Measurements from ENCODE around the gene SLC17A5.
"Not testable (repeated sequence)": the region's sequence is repeated elsewhere in the genome, so short reads cannot be mapped to it uniquely, and the experiment has no call there.

SLC17A5 gene

DNA sequence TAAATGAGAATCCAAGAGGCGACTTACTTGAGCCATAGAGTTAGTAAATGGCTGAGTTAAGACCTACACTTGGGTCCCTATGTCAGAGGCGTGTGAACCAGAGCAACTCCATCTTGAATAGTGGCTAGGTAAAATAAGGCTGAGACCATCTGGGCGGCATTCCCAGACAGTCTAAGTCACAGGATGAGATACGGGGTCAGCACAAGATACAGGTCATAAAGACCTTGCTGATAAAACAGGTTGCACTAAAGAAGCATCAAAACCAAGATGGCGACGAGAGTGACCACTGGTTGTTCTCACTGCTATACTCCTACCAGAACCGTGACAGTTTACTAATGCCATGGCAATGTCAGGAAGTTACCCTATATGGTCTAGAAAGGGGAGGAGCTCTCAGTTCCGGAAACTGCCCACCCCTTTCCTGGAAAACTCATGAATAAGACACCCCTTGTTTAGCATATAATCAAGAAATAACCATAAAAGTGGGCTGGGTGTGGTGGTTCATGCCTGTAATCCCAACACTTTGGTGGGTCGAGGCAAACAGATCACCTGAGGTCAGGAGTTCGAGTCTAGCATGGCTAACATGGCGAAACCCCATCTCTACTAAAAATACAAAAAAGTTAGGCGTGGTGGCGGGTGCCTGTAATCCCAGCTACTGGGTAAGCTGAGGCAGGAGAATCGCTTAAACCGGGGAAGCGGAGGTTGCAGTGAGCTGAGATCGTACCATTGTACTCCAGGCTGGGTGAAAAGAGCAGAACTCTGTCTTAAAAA, 89.0 kb downstream of the SLC17A5 start:
- no peak for DNase-seq

GRCh38 chr6:73562558-73562957, 91.2 kb downstream of the SLC17A5 start:
- DNase-seq, result no peak

DNA sequence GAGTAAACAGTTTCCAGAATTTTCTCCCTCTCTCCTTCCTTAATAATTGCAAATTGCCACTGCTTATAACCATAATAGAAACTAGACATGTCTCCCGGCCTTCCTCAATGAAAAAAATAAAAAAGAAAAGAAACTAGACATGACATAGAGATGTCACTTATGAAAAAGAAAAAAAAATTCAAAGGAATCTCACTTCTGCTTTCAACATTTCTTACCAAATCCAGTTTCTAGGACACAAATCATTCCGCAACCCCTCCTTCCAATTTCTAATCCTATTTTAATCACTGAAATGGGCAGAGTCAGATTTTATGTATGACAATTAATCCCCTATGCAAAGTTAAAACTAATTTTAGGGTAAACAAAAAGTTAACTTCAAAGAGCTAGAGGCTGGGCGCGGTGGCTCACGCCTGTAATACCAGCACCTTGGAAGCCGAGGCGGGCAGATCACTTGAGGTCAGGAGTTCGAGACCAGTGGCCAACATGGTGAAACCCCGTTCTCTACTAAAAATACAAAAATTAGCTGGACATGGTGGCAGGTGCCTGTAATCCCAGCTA, 92.9 kb downstream of the SLC17A5 start:
- DNase-seq, result peak; percentile 80

- DNase-seq, result no peak
Measured at GRCh38 chr6:73560182-73560732, 93.5 kb downstream of the SLC17A5 start.

DNA sequence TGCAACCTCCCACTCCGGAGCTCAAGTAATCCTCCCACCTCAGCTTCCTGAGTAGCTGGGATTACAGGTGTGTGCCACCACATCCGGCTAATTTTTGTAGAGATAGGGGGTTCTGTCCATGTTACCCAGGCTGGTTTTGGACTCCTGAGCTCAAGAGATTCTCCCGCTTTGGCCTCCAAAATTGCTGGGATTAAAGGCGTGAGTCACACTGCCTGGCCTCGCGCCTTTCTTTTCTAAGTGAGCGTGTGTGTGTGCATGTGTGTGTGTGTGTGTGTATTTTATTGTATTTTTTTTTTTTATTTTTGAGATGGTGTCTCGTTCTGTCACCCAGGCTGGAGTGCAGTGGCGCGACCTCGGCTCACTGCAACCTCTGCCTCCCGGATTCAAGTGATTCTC, 94.4 kb downstream of the SLC17A5 start:
- DNase-seq, result not testable (repeated sequence)

GRCh38 chr6:73558624-73559398, 95.0 kb downstream of the SLC17A5 start:
- no peak for DNase-seq

DNA sequence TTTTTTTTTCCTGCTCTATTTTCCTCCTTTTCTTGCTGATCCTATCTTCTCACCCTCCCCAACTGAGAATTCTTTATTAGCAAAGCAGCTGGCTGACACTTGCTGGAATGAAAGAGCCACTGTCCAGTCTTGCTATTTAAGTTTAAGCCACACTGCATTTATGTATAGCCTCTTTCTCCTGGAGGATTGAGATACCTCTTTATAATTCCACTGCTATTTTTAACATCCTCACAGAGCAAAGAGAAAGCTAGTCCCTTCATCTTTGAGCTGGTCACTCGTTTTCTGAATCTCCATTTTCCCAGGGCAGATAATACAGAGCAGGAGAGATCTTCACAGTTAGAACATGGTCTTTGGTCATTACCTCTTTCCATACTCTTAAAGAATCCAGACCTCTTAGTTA, 97.0 kb downstream of the SLC17A5 start:
- no peak for DNase-seq

- DNase-seq, result not testable (repeated sequence)
Measured at GRCh38 chr6:73555380-73555949, 98.3 kb downstream of the SLC17A5 start.

GRCh38 chr6:73551115-73551514, 102.7 kb downstream of the SLC17A5 start:
- not testable (repeated sequence) for DNase-seq

DNA sequence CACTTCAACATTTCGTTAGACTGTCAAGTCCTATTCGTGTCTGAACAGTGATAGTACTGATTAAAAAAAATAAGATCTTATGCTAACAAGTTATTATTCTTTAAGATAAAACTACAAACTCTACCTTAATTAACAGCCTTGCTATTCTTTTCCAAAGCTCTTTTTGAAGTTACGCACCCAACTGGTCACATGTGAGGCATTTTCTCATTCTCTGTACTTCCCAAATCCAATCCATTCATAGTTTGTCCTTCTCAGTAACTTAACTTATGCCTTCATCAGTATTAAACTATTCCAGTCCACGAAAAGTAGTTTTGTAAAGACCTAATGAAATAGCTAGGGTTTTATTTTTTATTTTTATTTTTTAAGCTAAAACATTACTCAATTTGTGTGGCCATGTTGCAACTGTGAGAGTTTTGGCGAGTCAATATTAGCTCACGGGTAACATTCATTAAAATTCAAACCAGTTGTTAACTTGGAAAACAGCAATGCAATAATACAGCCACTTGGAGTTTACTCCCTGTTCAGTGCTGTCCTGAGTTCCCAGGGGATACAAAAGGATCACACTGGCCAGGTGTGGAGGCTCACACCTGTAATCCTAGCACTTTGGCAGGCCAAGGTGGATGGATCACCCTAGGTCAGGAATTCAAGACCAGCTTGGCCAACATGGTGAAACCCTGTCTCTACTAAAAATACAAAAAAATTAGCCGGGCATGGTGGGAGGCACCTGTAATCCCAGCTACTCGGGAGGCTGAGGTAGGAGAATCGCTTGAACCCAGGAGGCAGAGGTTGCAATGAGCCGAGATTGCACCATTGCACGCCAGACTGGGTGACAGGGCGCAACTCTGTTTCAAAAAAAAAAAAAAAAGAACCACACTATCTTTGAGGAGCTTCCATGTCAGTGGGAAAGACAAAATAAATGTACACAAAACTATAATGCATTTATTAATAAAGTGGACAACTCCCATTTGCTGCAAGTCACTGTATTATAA, 105.0 kb downstream of the SLC17A5 start:
- no peak for DNase-seq

GRCh38 chr6:73547036-73547435, 106.8 kb downstream of the SLC17A5 start:
- no peak for DNase-seq

All from suppressor macrophage treated with lipopolysaccharide for 4 hours (primary cell).